ENCODE measurements around the gene PLEKHM3. TPM values are rescaled to one million over a fixed set of nuclear protein-coding genes. Genes with fewer than 3 reads are reported as not detected.
A peak's percentile ranks its signal among the peaks of the same experiment; 100 is the strongest.

The PLEKHM3 gene, protein sequence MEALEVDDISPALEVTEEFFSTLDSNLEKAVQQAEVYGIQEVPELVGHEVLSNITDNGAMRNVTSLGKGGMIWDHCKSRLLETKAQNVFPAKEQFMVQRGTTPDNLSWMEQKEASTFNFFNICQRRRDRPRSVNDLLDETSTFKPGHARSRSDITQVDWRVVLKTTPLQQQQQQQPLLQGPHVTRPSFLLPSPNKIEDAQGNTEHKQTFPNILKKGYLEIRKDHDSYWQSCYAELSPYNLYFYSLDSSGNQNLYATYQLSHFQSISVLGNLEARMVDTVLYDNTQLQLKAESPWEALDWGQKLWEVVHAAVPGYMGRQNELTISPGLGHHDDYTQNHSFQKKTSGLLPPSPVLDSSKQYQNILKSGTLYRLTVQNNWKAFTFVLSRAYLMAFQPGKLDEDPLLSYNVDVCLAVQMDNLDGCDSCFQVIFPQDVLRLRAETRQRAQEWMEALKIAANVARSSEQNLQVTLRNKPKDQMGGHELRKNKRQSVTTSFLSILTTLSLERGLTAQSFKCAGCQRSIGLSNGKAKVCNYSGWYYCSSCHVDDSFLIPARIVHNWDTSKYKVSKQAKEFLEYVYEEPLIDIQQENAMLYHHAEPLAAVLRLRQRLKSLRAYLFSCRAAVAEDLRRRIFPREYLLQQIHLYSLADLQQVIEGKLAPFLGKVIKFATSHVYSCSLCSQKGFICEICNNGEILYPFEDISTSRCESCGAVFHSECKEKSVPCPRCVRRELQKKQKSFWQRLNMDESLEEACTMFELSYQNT
- 10 to 100 TPM; 14.9 to 28.3 (median 21.0) TPM for total RNA-seq

DNA sequence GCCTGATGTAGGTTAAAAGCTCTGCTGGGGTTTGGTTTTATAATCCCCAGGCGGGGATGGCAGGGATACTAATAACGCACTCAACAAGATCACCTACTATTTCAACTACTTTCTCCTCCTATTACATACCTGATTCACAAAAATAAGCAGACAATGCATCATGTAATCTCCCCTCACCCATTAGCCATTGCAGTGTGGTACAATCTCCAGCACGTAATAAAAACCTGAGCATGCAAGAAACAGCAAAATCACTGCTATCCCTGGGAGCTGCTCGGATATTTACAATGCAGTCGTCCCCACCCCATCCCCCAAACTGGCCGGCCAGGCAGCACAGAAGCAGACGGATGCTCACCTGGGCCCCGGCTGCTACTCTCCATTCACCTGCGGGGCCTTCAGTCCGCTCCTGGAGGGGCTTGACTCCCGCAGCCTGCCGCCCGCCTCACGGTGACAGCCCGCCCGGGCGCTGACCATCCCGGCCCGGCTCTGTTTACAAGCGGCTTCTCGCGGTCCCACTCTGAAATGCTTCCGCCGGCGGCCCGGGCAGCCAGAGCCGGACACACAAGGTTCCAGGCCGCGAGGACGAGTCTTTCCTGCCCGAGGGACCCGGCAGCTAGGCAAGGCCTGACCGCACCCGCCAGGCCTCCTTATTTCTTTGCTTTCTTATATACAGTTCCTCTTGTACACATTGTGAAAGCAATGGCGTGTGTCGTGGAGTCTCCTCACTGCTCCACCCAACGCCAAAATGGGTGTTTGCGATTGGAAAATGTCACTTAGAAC lies at the start of gene PLEKHM3:
TSS of gene PLEKHM3 (minus strand) at position 491 of the 777 bp plus-strand sequence. CDS start 23,888 bp downstream, outside the sequence.
- peak within 1 kb of the TSS; percentile 66 for H3K4me3 ChIP-seq
- peak within 1 kb of the TSS; percentile 82 for H3K27ac ChIP-seq
- H3K36me3 ChIP-seq = no peaks in the 10 kb centered on the region
- peak; percentile 91 to 95 for DNase-seq (ENCODE audit: low spot score in 2 of 2)
- TF ChIP-seq EP300 (IDR thresholded peaks at IDR 0.05) (no peak), POLR2AphosphoS5 (IDR thresholded peaks at IDR 0.05) (peak in 2 of 3 donors; percentile 52 to 94)
- peaks cover 26% of the 10 kb centered on the region for H3K4me1 ChIP-seq
- 3% methylated on average over 14 of the region's 38 CpGs for WGBS
- H3K27me3 ChIP-seq = no peaks in the 10 kb centered on the region
- no peaks in the 10 kb centered on the region for H3K9me3 ChIP-seq

DNA sequence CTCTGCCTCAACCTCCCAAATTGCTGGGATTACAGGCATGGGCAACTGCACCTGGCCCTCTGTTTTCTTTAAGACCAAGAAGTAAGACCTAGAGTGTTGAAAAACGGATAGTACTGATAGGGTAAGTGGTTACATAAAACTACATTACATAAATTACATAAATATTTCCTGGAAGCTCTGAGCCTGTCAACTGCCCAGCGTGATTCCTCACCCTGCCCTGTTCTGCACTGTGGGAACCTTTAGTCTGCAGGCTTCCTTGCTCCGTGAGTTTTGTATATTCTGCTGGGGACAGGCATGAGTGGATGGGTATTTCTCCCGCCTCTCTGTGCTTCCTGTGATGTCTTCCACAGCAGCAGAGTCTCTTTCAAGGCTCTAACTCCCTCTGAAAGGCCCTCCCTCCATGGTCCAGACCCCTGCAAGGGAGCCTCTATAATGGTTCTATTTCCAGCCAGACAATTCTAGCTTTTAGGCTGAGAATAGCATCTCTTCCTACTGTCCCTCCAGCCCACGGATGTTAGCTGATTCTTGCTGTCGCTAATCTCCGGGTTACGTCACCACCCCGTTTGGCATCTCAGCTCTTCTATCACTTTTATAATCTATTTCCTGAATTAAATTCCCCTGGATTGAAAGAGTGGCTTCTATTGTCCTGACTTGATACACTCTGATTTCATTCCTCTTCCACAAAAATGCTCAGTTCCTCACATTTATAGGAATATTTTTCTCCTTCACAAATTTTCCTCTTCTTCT lies 49.5 kb upstream of the PLEKHM3 start:
- WGBS = 39% methylated on average over 9 of the region's 9 CpGs
- TF ChIP-seq POLR2AphosphoS5 (IDR thresholded peaks at IDR 0.05) (no peak), EP300 (IDR thresholded peaks at IDR 0.05) (no peak)
- TF ChIP-seq, protein P1, sequence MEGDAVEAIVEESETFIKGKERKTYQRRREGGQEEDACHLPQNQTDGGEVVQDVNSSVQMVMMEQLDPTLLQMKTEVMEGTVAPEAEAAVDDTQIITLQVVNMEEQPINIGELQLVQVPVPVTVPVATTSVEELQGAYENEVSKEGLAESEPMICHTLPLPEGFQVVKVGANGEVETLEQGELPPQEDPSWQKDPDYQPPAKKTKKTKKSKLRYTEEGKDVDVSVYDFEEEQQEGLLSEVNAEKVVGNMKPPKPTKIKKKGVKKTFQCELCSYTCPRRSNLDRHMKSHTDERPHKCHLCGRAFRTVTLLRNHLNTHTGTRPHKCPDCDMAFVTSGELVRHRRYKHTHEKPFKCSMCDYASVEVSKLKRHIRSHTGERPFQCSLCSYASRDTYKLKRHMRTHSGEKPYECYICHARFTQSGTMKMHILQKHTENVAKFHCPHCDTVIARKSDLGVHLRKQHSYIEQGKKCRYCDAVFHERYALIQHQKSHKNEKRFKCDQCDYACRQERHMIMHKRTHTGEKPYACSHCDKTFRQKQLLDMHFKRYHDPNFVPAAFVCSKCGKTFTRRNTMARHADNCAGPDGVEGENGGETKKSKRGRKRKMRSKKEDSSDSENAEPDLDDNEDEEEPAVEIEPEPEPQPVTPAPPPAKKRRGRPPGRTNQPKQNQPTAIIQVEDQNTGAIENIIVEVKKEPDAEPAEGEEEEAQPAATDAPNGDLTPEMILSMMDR (IDR thresholded peaks at IDR 0.05) = no peak
- H3K4me3 ChIP-seq = no peak overlapping the region

DNA sequence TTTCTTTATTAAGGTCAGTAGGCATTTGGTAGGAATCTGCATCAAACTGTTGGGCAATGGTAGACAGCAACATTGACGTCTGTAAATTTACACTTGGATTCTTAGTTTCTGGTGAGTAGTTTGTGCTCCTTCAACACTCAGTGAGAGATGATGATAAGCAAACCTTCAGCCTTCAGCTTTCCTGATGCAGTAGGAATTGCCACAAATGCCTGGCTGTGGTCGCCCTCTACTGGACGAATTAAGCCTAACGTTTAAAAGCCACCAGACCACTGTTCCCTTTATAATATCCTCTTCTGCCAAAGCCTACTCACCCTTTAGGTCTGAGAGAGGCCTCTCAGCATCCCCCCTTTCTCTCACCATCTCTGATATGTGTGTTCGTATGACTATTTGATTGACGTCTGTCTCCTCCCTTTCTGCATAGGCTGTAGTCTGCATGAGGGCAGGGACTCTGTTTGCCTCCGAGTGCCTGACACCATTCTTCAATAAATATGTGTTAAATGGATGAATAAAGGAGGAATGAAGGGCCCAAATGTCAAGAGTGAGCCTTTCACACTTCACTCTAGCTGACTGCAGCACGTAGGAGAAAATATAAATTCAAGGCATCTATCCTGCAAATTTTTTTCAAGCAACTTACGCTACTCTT lies 47.0 kb upstream of the PLEKHM3 start:
- 27% methylated on average over 9 of the region's 9 CpGs for WGBS
- Histone ChIP-seq H3K27me3 (peaks cover 5% of the 10 kb centered on the region), H3K4me1 (no peaks in the 10 kb centered on the region), H3K9me3 (no peaks in the 10 kb centered on the region), H3K4me3 (no peak overlapping the region), H3K36me3 (no peaks in the 10 kb centered on the region), H3K27ac (no peak overlapping the region)
- DNase-seq (ENCODE audit: low spot score in 2 of 2) = no peak
- TF ChIP-seq, protein P1 (IDR thresholded peaks at IDR 0.05) = peak; percentile 51 to 70
- TF ChIP-seq POLR2A (IDR thresholded peaks at IDR 0.05) = no peak

More for the DNA sequence above, 49.5 kb upstream of the PLEKHM3 start:
- no peak overlapping the region for H3K27ac ChIP-seq
- no peak for DNase-seq (ENCODE audit: low spot score in 2 of 2)
- H3K27me3 ChIP-seq = peaks cover 7% of the 10 kb centered on the region
- H3K36me3 ChIP-seq = no peaks in the 10 kb centered on the region
- no peaks in the 10 kb centered on the region for H3K4me1 ChIP-seq
- no peaks in the 10 kb centered on the region for H3K9me3 ChIP-seq

DNA sequence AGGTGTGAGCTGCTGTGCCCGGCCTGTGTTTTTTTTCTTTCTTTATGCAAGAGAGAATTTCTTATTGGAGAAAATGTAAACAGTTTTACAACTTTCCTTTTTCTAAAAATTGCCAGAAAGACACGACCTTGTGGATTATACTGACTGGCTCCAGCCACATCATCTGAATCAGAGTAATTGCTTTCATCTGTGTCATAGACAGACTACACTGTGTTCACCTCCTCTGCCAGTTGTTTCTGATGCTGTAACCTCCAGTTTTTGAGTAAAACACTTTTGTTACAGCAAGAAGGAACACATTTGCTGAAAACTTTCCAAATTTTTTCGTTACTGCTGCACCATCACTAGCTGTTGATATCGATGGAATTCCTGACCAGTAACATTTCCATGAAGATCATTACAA lies 43.9 kb upstream of the PLEKHM3 start:
- H3K36me3 ChIP-seq = no peaks in the 10 kb centered on the region
- 64% methylated on average over 4 of the region's 4 CpGs for WGBS

More for the DNA sequence above, 43.9 kb upstream of the PLEKHM3 start:
- no peak overlapping the region for H3K27ac ChIP-seq
- no peaks in the 10 kb centered on the region for H3K9me3 ChIP-seq
- no peaks in the 10 kb centered on the region for H3K27me3 ChIP-seq
- no peaks in the 10 kb centered on the region for H3K4me1 ChIP-seq
- no peak for TF ChIP-seq POLR2A (IDR thresholded peaks at IDR 0.05)
- no peak for TF ChIP-seq POLR2AphosphoS5 (IDR thresholded peaks at IDR 0.05)
- TF ChIP-seq, protein P1 (IDR thresholded peaks at IDR 0.05) = no peak
- no peak for TF ChIP-seq EP300 (IDR thresholded peaks at IDR 0.05)
- no peak for DNase-seq (ENCODE audit: low spot score in 2 of 2)
- no peak overlapping the region for H3K4me3 ChIP-seq
